DOHH2 (cell line): ENCODE results near the gene DPP6.
A peak's percentile ranks its signal among the peaks of the same experiment; 100 is the strongest.
"Not testable (repeated sequence)": the region's sequence is repeated elsewhere in the genome, so short reads cannot be mapped to it uniquely, and the experiment has no call there.

Experiments used
- H3F3A ChIP-seq: fragments of 200-600 bp; sonication (generic), shearing (Covaris generic); 2 replicates; pipeline ENCODE4 v1.6.0; 2016; ENCODE audit warnings: antibody characterized with exemption, mild to moderate bottlenecking; ENCODE audit not compliant: control insufficient read depth, insufficient read depth
- H3K27ac ChIP-seq: fragments of 200-600 bp; sonication (generic); 2 replicates; pipeline ENCODE4 v1.5.1; 2014; ENCODE audit warnings: low read depth, mild to moderate bottlenecking, low read length, moderate library complexity
- H3K27me3 ChIP-seq: fragments of 200-600 bp; sonication (generic); 2 replicates; pipeline ENCODE4 v1.6.1; 2014; ENCODE audit warnings: mild to moderate bottlenecking, low read length, mixed read lengths; ENCODE audit not compliant: control insufficient read depth
- H3K36me3 ChIP-seq: fragments of 200-600 bp; sonication (generic); 2 replicates; pipeline ENCODE4 v1.6.1; 2014; ENCODE audit warnings: mild to moderate bottlenecking, low read length, moderate library complexity, mixed read lengths; ENCODE audit not compliant: control insufficient read depth
- H3K4me1 ChIP-seq: fragments of 200-600 bp; sonication (generic); 2 replicates; pipeline ENCODE4 v1.6.1; 2014; ENCODE audit warnings: mild to moderate bottlenecking, low read length, mixed read lengths; ENCODE audit not compliant: control insufficient read depth
- H3K4me2 ChIP-seq: fragments of 200-600 bp; sonication (generic); 2 replicates; pipeline ENCODE4 v1.6.0; 2014; ENCODE audit warnings: mild to moderate bottlenecking, low read length, moderate library complexity
- H3K4me3 ChIP-seq: fragments of 200-600 bp; sonication (generic); 2 replicates; pipeline ENCODE4 v1.5.1; 2014; ENCODE audit warnings: mild to moderate bottlenecking, low read length, mixed read lengths
- H3K79me2 ChIP-seq: fragments of 200-600 bp; sonication (generic); 2 replicates; pipeline ENCODE4 v1.6.1; 2014; ENCODE audit warnings: mild to moderate bottlenecking, low read length, mixed read lengths; ENCODE audit not compliant: control insufficient read depth
- H3K9me2 ChIP-seq: fragments of 200-600 bp; sonication (generic); replicated peaks from 2 replicates; pipeline ENCODE4 v1.6.1; 2014; ENCODE audit warnings: mild to moderate bottlenecking, low read length, mixed read lengths; ENCODE audit not compliant: control insufficient read depth
- H3K9me3 ChIP-seq: fragments of 200-600 bp; sonication (generic); 2 replicates; pipeline ENCODE4 v1.6.1; 2014; ENCODE audit warnings: antibody characterized with exemption, low read length, mixed read lengths; ENCODE audit not compliant: control insufficient read depth, insufficient read depth
- H4K20me1 ChIP-seq: fragments of 200-600 bp; sonication (generic); 2 replicates; pipeline ENCODE4 v1.6.0; 2014; ENCODE audit warnings: low read depth, mild to moderate bottlenecking, antibody characterized with exemption, low read length, moderate library complexity; ENCODE audit not compliant: control insufficient read depth, insufficient read depth
- CTCF ChIP-seq: fragments of 200-600 bp; sonication (generic); IDR thresholded peaks from one replicate; pipeline ENCODE4 v1.5.1; 2014; ENCODE audit warnings: antibody characterized with exemption, mild to moderate bottlenecking, low read depth, low read length; ENCODE audit not compliant: poor library complexity, severe bottlenecking

The DPP6 gene

GRCh38 chr7:154058783-154059182, 6.6 kb downstream of the DPP6 start:
- not testable (repeated sequence) for H4K20me1 ChIP-seq, H3K4me3 ChIP-seq, H3K27ac ChIP-seq, H3F3A ChIP-seq, H3K9me2 ChIP-seq, H3K4me2 ChIP-seq, H3K79me2 ChIP-seq, H3K9me3 ChIP-seq, H3K27me3 ChIP-seq, H3K4me1 ChIP-seq, H3K36me3 ChIP-seq

- H3K79me2 ChIP-seq, H3K4me3 ChIP-seq, H3K36me3 ChIP-seq, H4K20me1 ChIP-seq, H3F3A ChIP-seq, H3K4me2 ChIP-seq, H3K27ac ChIP-seq, H3K9me3 ChIP-seq, H3K27me3 ChIP-seq, H3K4me1 ChIP-seq, H3K9me2 ChIP-seq: not testable (repeated sequence)
These were observed 8.4 kb downstream of the DPP6 start for GRCh38 chr7:154060551-154060950.

GRCh38 chr7:154071833-154072232, 19.6 kb downstream of the DPP6 start:
- not testable (repeated sequence) for H3K9me2 ChIP-seq, H3K4me3 ChIP-seq, H3K9me3 ChIP-seq, H3K4me2 ChIP-seq, H4K20me1 ChIP-seq, H3K27me3 ChIP-seq, H3F3A ChIP-seq, H3K27ac ChIP-seq, H3K36me3 ChIP-seq, H3K4me1 ChIP-seq, H3K79me2 ChIP-seq
- peak; percentile 49 for TF ChIP-seq CTCF

- not testable (repeated sequence) for H3K36me3 ChIP-seq, H4K20me1 ChIP-seq
These were observed 20.4 kb downstream of the DPP6 start for GRCh38 chr7:154072395-154073181.

GRCh38 chr7:154078523-154078922, 26.3 kb downstream of the DPP6 start:
- H3K4me3 ChIP-seq, H3F3A ChIP-seq, H3K4me2 ChIP-seq: not testable (repeated sequence)

More at GRCh38 chr7:154072395-154073181, 20.4 kb downstream of the DPP6 start:
- not testable (repeated sequence) for H3K9me2 ChIP-seq, H3K4me3 ChIP-seq, H3K9me3 ChIP-seq, H3K79me2 ChIP-seq, H3K27me3 ChIP-seq, H3K4me1 ChIP-seq, H3F3A ChIP-seq, H3K27ac ChIP-seq, H3K4me2 ChIP-seq

GRCh38 chr7:154080249-154080648, 28.1 kb downstream of the DPP6 start:
- not testable (repeated sequence) for H3K36me3 ChIP-seq, H3K4me1 ChIP-seq, H3K27me3 ChIP-seq, H3K9me3 ChIP-seq, H3K4me2 ChIP-seq, H3K4me3 ChIP-seq, H3K79me2 ChIP-seq, H3K9me2 ChIP-seq, H3F3A ChIP-seq, H4K20me1 ChIP-seq, H3K27ac ChIP-seq

More at GRCh38 chr7:154078523-154078922, 26.3 kb downstream of the DPP6 start:
- H3K4me1 ChIP-seq, H4K20me1 ChIP-seq, H3K27me3 ChIP-seq, H3K27ac ChIP-seq, H3K9me2 ChIP-seq, H3K79me2 ChIP-seq, H3K9me3 ChIP-seq, H3K36me3 ChIP-seq: not testable (repeated sequence)

- not testable (repeated sequence) for H3F3A ChIP-seq, H3K27me3 ChIP-seq, H3K27ac ChIP-seq, H3K4me3 ChIP-seq, H3K9me3 ChIP-seq, H3K36me3 ChIP-seq, H3K9me2 ChIP-seq, H3K79me2 ChIP-seq, H3K4me2 ChIP-seq, H4K20me1 ChIP-seq, H3K4me1 ChIP-seq
These were observed 35.0 kb downstream of the DPP6 start for GRCh38 chr7:154087037-154087725.
